Measurements from ENCODE around the gene ADAMTSL3.

DNA sequence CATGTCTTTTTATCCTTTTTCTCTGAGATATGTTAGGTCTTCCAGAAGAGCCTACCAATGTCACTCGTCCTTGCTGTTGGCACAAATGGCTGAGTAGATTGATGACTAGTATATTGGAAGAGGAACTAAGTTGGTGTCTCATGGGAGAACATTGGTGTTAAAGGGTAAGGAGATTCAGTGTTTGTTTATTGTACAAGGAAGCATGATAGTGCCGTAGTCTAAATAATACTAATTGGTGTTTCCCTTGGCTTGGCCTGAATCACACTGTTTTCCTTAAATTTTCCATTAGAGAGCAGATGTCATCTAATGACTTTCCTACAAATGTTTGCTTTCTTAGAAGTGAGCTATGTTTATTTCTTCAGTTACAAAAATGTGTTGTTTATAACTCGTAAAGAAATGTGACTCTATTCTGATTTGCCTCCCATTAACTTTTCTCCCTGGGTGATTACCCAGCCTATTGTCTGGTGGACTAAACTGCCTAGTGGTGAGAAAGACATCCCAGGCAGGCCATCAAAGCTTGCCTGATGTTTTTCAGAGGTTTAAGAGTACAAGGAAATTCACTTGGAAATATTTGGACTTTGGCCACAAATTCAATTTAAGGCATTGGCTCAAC lies 28.7 kb downstream of the ADAMTSL3 start:
- TF ChIP-seq, protein P1, sequence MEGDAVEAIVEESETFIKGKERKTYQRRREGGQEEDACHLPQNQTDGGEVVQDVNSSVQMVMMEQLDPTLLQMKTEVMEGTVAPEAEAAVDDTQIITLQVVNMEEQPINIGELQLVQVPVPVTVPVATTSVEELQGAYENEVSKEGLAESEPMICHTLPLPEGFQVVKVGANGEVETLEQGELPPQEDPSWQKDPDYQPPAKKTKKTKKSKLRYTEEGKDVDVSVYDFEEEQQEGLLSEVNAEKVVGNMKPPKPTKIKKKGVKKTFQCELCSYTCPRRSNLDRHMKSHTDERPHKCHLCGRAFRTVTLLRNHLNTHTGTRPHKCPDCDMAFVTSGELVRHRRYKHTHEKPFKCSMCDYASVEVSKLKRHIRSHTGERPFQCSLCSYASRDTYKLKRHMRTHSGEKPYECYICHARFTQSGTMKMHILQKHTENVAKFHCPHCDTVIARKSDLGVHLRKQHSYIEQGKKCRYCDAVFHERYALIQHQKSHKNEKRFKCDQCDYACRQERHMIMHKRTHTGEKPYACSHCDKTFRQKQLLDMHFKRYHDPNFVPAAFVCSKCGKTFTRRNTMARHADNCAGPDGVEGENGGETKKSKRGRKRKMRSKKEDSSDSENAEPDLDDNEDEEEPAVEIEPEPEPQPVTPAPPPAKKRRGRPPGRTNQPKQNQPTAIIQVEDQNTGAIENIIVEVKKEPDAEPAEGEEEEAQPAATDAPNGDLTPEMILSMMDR (IDR thresholded peaks at IDR 0.05): no peak
- TF ChIP-seq EZH2 (IDR thresholded peaks at IDR 0.05): no peak
- no peak for TF ChIP-seq EZH2phosphoT487 (IDR thresholded peaks at IDR 0.05)
